Astrocyte (in vitro differentiated cells and primary cell): ENCODE data around the gene SUSD2.

Source experiments
- CTCF ChIP-seq: IDR thresholded peaks from 2 replicates; pipeline ENCODE4 v1.5.1; 2011; ENCODE audit warnings: low read depth, mild to moderate bottlenecking, inconsistent platforms, low read length, moderate library complexity; ENCODE audit not compliant: insufficient read depth
- EZH2 ChIP-seq: IDR thresholded peaks from 2 replicates; pipeline ENCODE4 v1.6.1; 2012; ENCODE audit warnings: mild to moderate bottlenecking, low read length, inconsistent platforms; ENCODE audit not compliant: insufficient read depth

GRCh38 chr22:24140357-24140756 is 40.9 kb upstream of the SUSD2 start:
- TF ChIP-seq CTCF (no peak), EZH2 (no peak)
